ENCODE measurements around the gene POP7. TPM values are rescaled to one million over a fixed set of nuclear protein-coding genes. Genes with fewer than 3 reads are reported as not detected.

POP7 gene
- total RNA-seq, 1 experiment from 2014 or later, result 79.2 TPM

GRCh38 chr7:100722480-100723212 is 16.7 kb downstream of the POP7 start:
- TF ChIP-seq MYBL2 (CRISPR knock-in tag; IDR thresholded peaks at IDR 0.05) (no peak), CTCF (IDR thresholded peaks at IDR 0.05) (no peak), SMAD4 (CRISPR knock-in tag; IDR thresholded peaks at IDR 0.05) (no peak), SOX15 (CRISPR knock-in tag; IDR thresholded peaks at IDR 0.05) (no peak), USF1 (CRISPR knock-in tag; IDR thresholded peaks at IDR 0.05) (no peak), ELF4 (CRISPR knock-in tag; IDR thresholded peaks at IDR 0.05; ENCODE audit: low read depth) (no peak), FOXP1 (CRISPR knock-in tag; IDR thresholded peaks at IDR 0.05; ENCODE audit: borderline replicate concordance) (no peak), PREB (CRISPR knock-in tag; IDR thresholded peaks at IDR 0.05; ENCODE audit: borderline replicate concordance) (no peak), STAT6 (CRISPR knock-in tag; conservative IDR thresholded peaks at IDR 0.05; ENCODE audit: low read depth) (no peak), MXD4 (CRISPR knock-in tag; IDR thresholded peaks at IDR 0.05; ENCODE audit: borderline replicate concordance) (no peak), ZBTB43 (CRISPR knock-in tag; IDR thresholded peaks at IDR 0.05) (no peak), CDX4 (CRISPR knock-in tag; IDR thresholded peaks at IDR 0.05; ENCODE audit: borderline replicate concordance) (no peak), ZNF263 (CRISPR knock-in tag; IDR thresholded peaks at IDR 0.05; ENCODE audit: low read depth) (no peak), KAT7 (CRISPR knock-in tag; IDR thresholded peaks at IDR 0.05; ENCODE audit: borderline replicate concordance) (no peak), OVOL2 (CRISPR knock-in tag; IDR thresholded peaks at IDR 0.05; ENCODE audit: borderline replicate concordance) (no peak), PRRX2 (CRISPR knock-in tag; IDR thresholded peaks at IDR 0.05) (no peak)
- ATAC-seq, result no peak
- CTCF ChIA-PET, result interaction anchor here (0.6 to 3.5 kb wide), 6 partner anchors 17 to 624 kb away, joined by 3 to 43 read pairs (median 4); partner anchors contain the start of gene POP7
- no peak for DNase-seq (ENCODE audit: low spot score)
- H3K9me3 Mint-ChIP-seq, result peaks cover 15% of the 10 kb centered on the region
- H3K27ac Mint-ChIP-seq, result no peak overlapping the region
- no peak overlapping the region for H3K4me3 Mint-ChIP-seq
- peaks cover 8% of the 10 kb centered on the region; the same call in 1 of the 2 replicates for H3K36me3 Mint-ChIP-seq
- peaks cover 56% of the 10 kb centered on the region for H3K27me3 Mint-ChIP-seq (ENCODE audit: low read depth)
- POLR2A ChIA-PET, result no interaction called here
- peaks cover 7% of the 10 kb centered on the region for H3K4me1 Mint-ChIP-seq

Measured in WTC11 (cell line).